ENCODE results near the gene MMP28. TPM values are rescaled to one million over a fixed set of nuclear protein-coding genes. Genes with fewer than 3 reads are reported as not detected.

Gene MMP28
- total RNA-seq, 2 experiments from 2014 or later, result not detected

- no peaks in the 10 kb centered on the region for H4K20me1 ChIP-seq (ENCODE audit: insufficient read depth, low read length)
- peaks cover 3% of the 10 kb centered on the region; the same call in 1 of the 2 replicates for H3K36me3 ChIP-seq (ENCODE audit: insufficient read depth, low read length)
- H3K9me2 ChIP-seq (ENCODE audit: insufficient read depth, low read length), result no peaks in the 10 kb centered on the region
- H3K9me3 ChIP-seq (ENCODE audit: low read length), result no peaks in the 10 kb centered on the region
- ChIA-PET CTCF (ENCODE audit: unreplicated experiment) (no interaction called here), POLR2A (no interaction called here)
- no peaks in the 10 kb centered on the region for H3K79me2 ChIP-seq (ENCODE audit: insufficient read depth, low read depth, low read length)
- H3K27ac ChIP-seq (ENCODE audit: low read depth, low read length, poor library complexity, severe bottlenecking), result no peak within 1 kb of the TSS
- BruUV-seq (replicated peaks), result no TSS peak
- peaks cover 17% of the 10 kb centered on the region for H3K4me1 ChIP-seq (ENCODE audit: insufficient read depth, low read length, poor library complexity, severe bottlenecking)
- no peak for DNase-seq (ENCODE audit: low spot score)
- H2AFZ ChIP-seq (ENCODE audit: low read length), result no peak within 1 kb of the TSS
- intact Hi-C loops (cut with micrococcal nuclease; ENCODE audit: unreplicated experiment), result no loop called here
- no peak within 1 kb of the TSS for H3K4me2 ChIP-seq (ENCODE audit: low read length)
- H3K4me3 ChIP-seq (ENCODE audit: low read depth, low read length, poor library complexity, severe bottlenecking), result no peak within 1 kb of the TSS
- TF ChIP-seq EZH2phosphoT487 (IDR thresholded peaks at IDR 0.05; ENCODE audit: borderline replicate concordance, low read depth, low read length) (no peak), CTCF (conservative IDR thresholded peaks at IDR 0.05; ENCODE audit: low read length) (no peak)
Measured at GRCh38 chr17:35731239-35731916, 64.1 kb downstream of the MMP28 start, which contains the start of gene RASL10B. TSS of gene RASL10B (plus strand) at chr17:35731639. CDS start at chr17:35735185, 3,546 bp downstream.

- POLR2A ChIA-PET, result interaction anchor here (0.6 kb wide), 1 partner anchor 9 kb away, joined by 4 read pairs; no protein-coding TSS in a partner anchor
- H3K9me3 ChIP-seq (ENCODE audit: low read length), result no peaks in the 10 kb centered on the region
- DNase-seq (ENCODE audit: low spot score), result no peak
- H3K4me2 ChIP-seq (ENCODE audit: low read length), result no peak overlapping the region
- CTCF ChIA-PET (ENCODE audit: unreplicated experiment), result no interaction called here
- H3K36me3 ChIP-seq (ENCODE audit: insufficient read depth, low read length), result peaks cover 9% of the 10 kb centered on the region; the same call in 1 of the 2 replicates
- H3K4me1 ChIP-seq (ENCODE audit: insufficient read depth, low read length, poor library complexity, severe bottlenecking), result peaks cover 24% of the 10 kb centered on the region
- no peak for TF ChIP-seq CTCF (conservative IDR thresholded peaks at IDR 0.05; ENCODE audit: low read length)
- no peak for TF ChIP-seq EZH2phosphoT487 (IDR thresholded peaks at IDR 0.05; ENCODE audit: borderline replicate concordance, low read depth, low read length)
- no peaks in the 10 kb centered on the region for H4K20me1 ChIP-seq (ENCODE audit: insufficient read depth, low read length)
- no peak overlapping the region for H3K4me3 ChIP-seq (ENCODE audit: low read depth, low read length, poor library complexity, severe bottlenecking)
- BruUV-seq (replicated peaks), result no TSS peak
- intact Hi-C loops (cut with micrococcal nuclease; ENCODE audit: unreplicated experiment), result no loop called here
- no peak overlapping the region for H3K27ac ChIP-seq (ENCODE audit: low read depth, low read length, poor library complexity, severe bottlenecking)
- no peaks in the 10 kb centered on the region for H3K79me2 ChIP-seq (ENCODE audit: insufficient read depth, low read depth, low read length)
- H2AFZ ChIP-seq (ENCODE audit: low read length), result no peak overlapping the region
- H3K9me2 ChIP-seq (ENCODE audit: insufficient read depth, low read length), result no peaks in the 10 kb centered on the region
Measured at GRCh38 chr17:35730400-35731005, 64.9 kb downstream of the MMP28 start.

GRCh38 chr17:35729405-35729833 lies 66.0 kb downstream of the MMP28 start:
- no peak for TF ChIP-seq EZH2phosphoT487 (IDR thresholded peaks at IDR 0.05; ENCODE audit: borderline replicate concordance, low read depth, low read length)
- no peak for TF ChIP-seq CTCF (conservative IDR thresholded peaks at IDR 0.05; ENCODE audit: low read length)
- H4K20me1 ChIP-seq (ENCODE audit: insufficient read depth, low read length), result no peaks in the 10 kb centered on the region
- H3K4me1 ChIP-seq (ENCODE audit: insufficient read depth, low read length, poor library complexity, severe bottlenecking), result peaks cover 24% of the 10 kb centered on the region
- no peak overlapping the region for H2AFZ ChIP-seq (ENCODE audit: low read length)
- POLR2A ChIA-PET, result no interaction called here
- no peak overlapping the region for H3K4me2 ChIP-seq (ENCODE audit: low read length)
- intact Hi-C loops (cut with micrococcal nuclease; ENCODE audit: unreplicated experiment), result no loop called here
- H3K9me2 ChIP-seq (ENCODE audit: insufficient read depth, low read length), result no peaks in the 10 kb centered on the region
- H3K27ac ChIP-seq (ENCODE audit: low read depth, low read length, poor library complexity, severe bottlenecking), result no peak overlapping the region
- no peaks in the 10 kb centered on the region for H3K9me3 ChIP-seq (ENCODE audit: low read length)
- DNase-seq (ENCODE audit: low spot score), result no peak
- H3K36me3 ChIP-seq (ENCODE audit: insufficient read depth, low read length), result peaks cover 19% of the 10 kb centered on the region; the same call in 1 of the 2 replicates
- no TSS peak for BruUV-seq (replicated peaks)
- no peak overlapping the region for H3K4me3 ChIP-seq (ENCODE audit: low read depth, low read length, poor library complexity, severe bottlenecking)
- CTCF ChIA-PET (ENCODE audit: unreplicated experiment), result no interaction called here
- no peaks in the 10 kb centered on the region for H3K79me2 ChIP-seq (ENCODE audit: insufficient read depth, low read depth, low read length)
